A673 (cell line): ENCODE data around the gene NCOR1.

Experiments
- CTCF ChIP-seq: fragments of 300-800, 200-600 bp; sonication (generic); conservative IDR thresholded peaks from 2 replicates; pipeline ENCODE4 v1.5.1; 2017; ENCODE audit warnings: low read depth, mild to moderate bottlenecking, antibody characterized with exemption, low read length, moderate library complexity, mixed read lengths
- EZH2 ChIP-seq: fragments of 200-600 bp; sonication (generic); IDR thresholded peaks from 2 replicates; pipeline ENCODE4 v1.6.1; 2017; ENCODE audit warnings: borderline replicate concordance, low read depth, mild to moderate bottlenecking, mixed read lengths, antibody characterized with exemption, low read length; ENCODE audit not compliant: poor library complexity, severe bottlenecking

- TF ChIP-seq CTCF, result no peak
- TF ChIP-seq EZH2, result no peak
Measured at GRCh38 chr17:16003841-16004240, 211.5 kb downstream of the NCOR1 start.
